BLaER1 treated with 17β-estradiol and CSF1 and Interleukin-3, amounts not matched to agents 10 nM and 100 nM (cell line): ENCODE results near the gene GPR108.

Source experiments
- H3K27ac ChIP-seq, 11 experiments: shearing (Covaris generic); formaldehyde crosslinking; 2 replicates each; pipeline ENCODE4 v1.8.1; 2022
- H3K27me3 ChIP-seq, 11 experiments: shearing (Covaris generic); formaldehyde crosslinking; 2 replicates each; pipeline ENCODE4 v1.8.1; 2022
- H3K36me3 ChIP-seq, 11 experiments: shearing (Covaris generic); formaldehyde crosslinking; 2 replicates each; pipeline ENCODE4 v1.8.1; 2022
- H3K4me1 ChIP-seq, 10 experiments: shearing (Covaris generic); formaldehyde crosslinking; 2 replicates each; pipeline ENCODE4 v1.8.1; 2022
- H3K4me2 ChIP-seq, 11 experiments: shearing (Covaris generic); formaldehyde crosslinking; 2 replicates each; pipeline ENCODE4 v1.8.1; 2022
- H3K4me3 ChIP-seq, 10 experiments: shearing (Covaris generic); formaldehyde crosslinking; 2 replicates each; pipeline ENCODE4 v1.8.1; 2022
- H3K9ac ChIP-seq, 11 experiments: shearing (Covaris generic); formaldehyde crosslinking; 2 replicates each; pipeline ENCODE4 v1.8.1; 2022
- H3K9me3 ChIP-seq, 11 experiments: shearing (Covaris generic); formaldehyde crosslinking; replicated peaks in 1 of 11; 2 replicates each; pipeline ENCODE4 v1.8.1; 2022
- H4K20me1 ChIP-seq, 11 experiments: shearing (Covaris generic); formaldehyde crosslinking; 2 replicates each; pipeline ENCODE4 v1.8.1; 2022
- Cebpa-rat ChIP-seq, 11 experiments: shearing (Covaris generic); IDR thresholded peaks; 2 replicates each; pipeline ENCODE4 v1.8.1; 2022

Gene GPR108

GRCh38 chr19:6730941-6731670 lies 6.3 kb downstream of the GPR108 start:
- Histone ChIP-seq H3K36me3 (peaks cover 9 to 54% (median 38%) of the 10 kb centered on the region in 11 experiments; a peak in 21 of 22 replicates), H3K27me3 (no peaks in the 10 kb centered on the region)
- TF ChIP-seq Cebpa-rat (IDR thresholded peaks at IDR 0.05) = no peak

GRCh38 chr19:6730153-6730804 lies 7.1 kb downstream of the GPR108 start:
- Histone ChIP-seq H3K4me3 (no peak overlapping the region), H3K27me3 (no peaks in the 10 kb centered on the region), H4K20me1 (peaks cover 0 to 23% (median 0%) of the 10 kb centered on the region in 11 experiments; a peak in 5 of 22 replicates), H3K9ac (no peak overlapping the region), H3K9me3 (no peaks in the 10 kb centered on the region; a peak in 1 of 22 replicates), H3K4me2 (peak overlapping the region in 4 of 11 experiments; percentile 82 to 92 (median 88); a peak in 8 of 22 replicates), H3K4me1 (peaks cover 19 to 56% (median 42%) of the 10 kb centered on the region in 10 experiments), H3K36me3 (peaks cover 9 to 49% (median 36%) of the 10 kb centered on the region in 11 experiments; a peak in 21 of 22 replicates), H3K27ac (peak overlapping the region in 4 of 11 experiments; percentile 74 to 82 (median 78); a peak in 7 of 22 replicates)
- no peak for TF ChIP-seq Cebpa-rat (IDR thresholded peaks at IDR 0.05)

More at GRCh38 chr19:6730941-6731670, 6.3 kb downstream of the GPR108 start:
- Histone ChIP-seq H3K4me1 (peaks cover 25 to 56% (median 42%) of the 10 kb centered on the region in 10 experiments), H3K9me3 (no peaks in the 10 kb centered on the region; a peak in 1 of 22 replicates), H3K4me3 (no peak overlapping the region), H3K9ac (no peak overlapping the region), H4K20me1 (peaks cover 0 to 31% (median 0%) of the 10 kb centered on the region in 11 experiments; a peak in 6 of 22 replicates), H3K27ac (no peak overlapping the region), H3K4me2 (no peak overlapping the region)

GRCh38 chr19:6729573-6730152 lies 7.7 kb downstream of the GPR108 start:
- Histone ChIP-seq H3K9me3 (no peaks in the 10 kb centered on the region; a peak in 1 of 22 replicates), H3K4me3 (no peak overlapping the region), H3K27ac (peak overlapping the region in 7 of 11 experiments; percentile 64 to 82 (median 77); a peak in 10 of 22 replicates), H3K4me2 (peak overlapping the region in 7 of 11 experiments; percentile 82 to 93 (median 86); a peak in 13 of 22 replicates), H3K27me3 (no peaks in the 10 kb centered on the region), H4K20me1 (peaks cover 0 to 21% (median 0%) of the 10 kb centered on the region in 11 experiments; a peak in 5 of 22 replicates), H3K9ac (peak overlapping the region in 2 of 11 experiments; percentile 40 to 70; a peak in 2 of 22 replicates), H3K36me3 (peaks cover 9 to 44% (median 36%) of the 10 kb centered on the region in 11 experiments; a peak in 21 of 22 replicates), H3K4me1 (peaks cover 23 to 57% (median 44%) of the 10 kb centered on the region in 10 experiments)
- no peak for TF ChIP-seq Cebpa-rat (IDR thresholded peaks at IDR 0.05)

GRCh38 chr19:6728346-6728745 lies 9.0 kb downstream of the GPR108 start:
- Histone ChIP-seq H4K20me1 (peaks cover 0 to 11% (median 0%) of the 10 kb centered on the region in 11 experiments; a peak in 5 of 22 replicates), H3K27me3 (no peaks in the 10 kb centered on the region), H3K27ac (peak overlapping the region in 10 of 11 experiments; percentile 45 to 82 (median 75); a peak in 20 of 22 replicates), H3K4me1 (peaks cover 36 to 70% (median 57%) of the 10 kb centered on the region in 10 experiments), H3K36me3 (peaks cover 7 to 33% (median 27%) of the 10 kb centered on the region in 11 experiments; a peak in 20 of 22 replicates), H3K9ac (peak overlapping the region; percentile 15 to 73 (median 61); a peak in 20 of 22 replicates), H3K4me3 (peak overlapping the region in 6 of 10 experiments; percentile 20 to 56 (median 31); a peak in 8 of 20 replicates), H3K9me3 (no peaks in the 10 kb centered on the region; a peak in 1 of 22 replicates), H3K4me2 (peak overlapping the region; percentile 62 to 93 (median 84))
- no peak for TF ChIP-seq Cebpa-rat (IDR thresholded peaks at IDR 0.05)

GRCh38 chr19:6725513-6726231 lies 11.7 kb downstream of the GPR108 start:
- H3K36me3 ChIP-seq = peaks cover 0 to 10% (median 8%) of the 10 kb centered on the region in 11 experiments; a peak in 6 of 22 replicates
- no peak for TF ChIP-seq Cebpa-rat (IDR thresholded peaks at IDR 0.05)
- H3K4me3 ChIP-seq = no peak overlapping the region
- H3K9me3 ChIP-seq = no peaks in the 10 kb centered on the region; a peak in 1 of 22 replicates
- peak overlapping the region; percentile 75 to 95 (median 90) for H3K4me2 ChIP-seq
- H3K9ac ChIP-seq = peak overlapping the region in 4 of 11 experiments; percentile 6 to 48 (median 22); a peak in 5 of 22 replicates
- H4K20me1 ChIP-seq = no peaks in the 10 kb centered on the region; a peak in 1 of 22 replicates
- peak overlapping the region in 7 of 11 experiments; percentile 34 to 76 (median 69); a peak in 11 of 22 replicates for H3K27ac ChIP-seq
- H3K4me1 ChIP-seq = peaks cover 63 to 97% (median 84%) of the 10 kb centered on the region in 10 experiments
- H3K27me3 ChIP-seq = no peaks in the 10 kb centered on the region

- no peak for TF ChIP-seq Cebpa-rat (IDR thresholded peaks at IDR 0.05)
- H3K4me2 ChIP-seq = peak overlapping the region; percentile 75 to 95 (median 90)
Measured at GRCh38 chr19:6724631-6725492, 12.5 kb downstream of the GPR108 start.

GRCh38 chr19:6723738-6724137 lies 13.6 kb downstream of the GPR108 start:
- TF ChIP-seq Cebpa-rat (IDR thresholded peaks at IDR 0.05) = no peak
- H3K27ac ChIP-seq = peak overlapping the region in 9 of 11 experiments; percentile 53 to 77 (median 72); a peak in 18 of 22 replicates
- peak overlapping the region; percentile 75 to 95 (median 90) for H3K4me2 ChIP-seq
- H3K4me3 ChIP-seq = peak overlapping the region in 3 of 10 experiments; percentile 40 to 44 (median 44); a peak in 4 of 20 replicates
- peak overlapping the region in 8 of 11 experiments; percentile 31 to 55 (median 45); a peak in 12 of 22 replicates for H3K9ac ChIP-seq
- H3K27me3 ChIP-seq = no peaks in the 10 kb centered on the region
- H3K9me3 ChIP-seq = no peaks in the 10 kb centered on the region; a peak in 1 of 22 replicates
- H4K20me1 ChIP-seq = no peaks in the 10 kb centered on the region
- peaks cover 0 to 5% (median 0%) of the 10 kb centered on the region in 11 experiments; a peak in 3 of 22 replicates for H3K36me3 ChIP-seq
- peaks cover 70 to 98% (median 87%) of the 10 kb centered on the region in 10 experiments for H3K4me1 ChIP-seq

More at GRCh38 chr19:6724631-6725492, 12.5 kb downstream of the GPR108 start:
- peaks cover 71 to 100% (median 89%) of the 10 kb centered on the region in 10 experiments for H3K4me1 ChIP-seq
- peaks cover 0 to 7% (median 4%) of the 10 kb centered on the region in 11 experiments; a peak in 6 of 22 replicates for H3K36me3 ChIP-seq
- peak overlapping the region in 8 of 11 experiments; percentile 64 to 77 (median 72); a peak in 14 of 22 replicates for H3K27ac ChIP-seq
- H3K4me3 ChIP-seq = no peak overlapping the region
- no peaks in the 10 kb centered on the region for H3K27me3 ChIP-seq
- peak overlapping the region in 5 of 11 experiments; percentile 6 to 51 (median 44); a peak in 7 of 22 replicates for H3K9ac ChIP-seq
- no peaks in the 10 kb centered on the region; a peak in 1 of 22 replicates for H3K9me3 ChIP-seq
- no peaks in the 10 kb centered on the region; a peak in 1 of 22 replicates for H4K20me1 ChIP-seq
